ENCODE data around the gene AGXT2. TPM values are rescaled to one million over a fixed set of nuclear protein-coding genes. Genes with fewer than 3 reads are reported as not detected.
"Not testable (repeated sequence)": the region's sequence is repeated elsewhere in the genome, so short reads cannot be mapped to it uniquely, and the experiment has no call there.

The AGXT2 gene
- total RNA-seq, 6 experiments from 2014 or later = 24.7 to 88.2 (median 55.8) TPM

DNA sequence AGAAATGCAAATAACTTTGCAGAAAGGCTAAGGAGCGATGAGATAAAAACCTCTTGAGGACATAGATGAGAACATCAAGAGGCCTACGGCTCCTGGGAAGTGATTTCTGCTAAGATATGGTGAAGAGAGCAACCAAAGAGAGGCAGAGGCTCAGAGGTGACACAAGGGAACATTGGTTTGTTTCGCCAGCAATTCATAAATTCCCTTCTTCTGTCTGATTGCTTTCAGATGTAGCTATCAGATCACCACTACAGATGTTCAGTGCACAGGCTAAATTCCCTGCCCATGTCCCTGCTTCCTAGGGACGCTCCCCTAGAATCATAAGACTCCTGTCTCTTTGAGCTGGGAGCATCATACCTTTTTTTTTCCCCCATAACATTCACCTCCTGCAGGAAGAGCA lies 11.2 kb downstream of the AGXT2 start:
- H3K4me1 ChIP-seq = peaks cover 0 to 18% (median 0%) of the 10 kb centered on the region in 4 donors
- TF ChIP-seq POLR2A (IDR thresholded peaks at IDR 0.05) = no peak
- no peak for TF ChIP-seq CTCF (IDR thresholded peaks at IDR 0.05)
- peak in 1 of 4 donors; percentile 14 for ATAC-seq
- H3K4me3 ChIP-seq = no peak overlapping the region
- H3K27ac ChIP-seq = no peak overlapping the region
- peaks cover 0 to 24% (median 7%) of the 10 kb centered on the region in 4 donors for H3K36me3 ChIP-seq
- H3K27me3 ChIP-seq = no peaks in the 10 kb centered on the region
- no peaks in the 10 kb centered on the region for H3K9me3 ChIP-seq
- intact Hi-C loops (cut with DNase I) = no loop called here
- DNase-seq = no peak
- WGBS (ENCODE audit: insufficient coverage, low coverage, low lambda C conversion rate, missing lambda C conversion rate) = 85% methylated on average over 3 of the region's 4 CpGs

DNA sequence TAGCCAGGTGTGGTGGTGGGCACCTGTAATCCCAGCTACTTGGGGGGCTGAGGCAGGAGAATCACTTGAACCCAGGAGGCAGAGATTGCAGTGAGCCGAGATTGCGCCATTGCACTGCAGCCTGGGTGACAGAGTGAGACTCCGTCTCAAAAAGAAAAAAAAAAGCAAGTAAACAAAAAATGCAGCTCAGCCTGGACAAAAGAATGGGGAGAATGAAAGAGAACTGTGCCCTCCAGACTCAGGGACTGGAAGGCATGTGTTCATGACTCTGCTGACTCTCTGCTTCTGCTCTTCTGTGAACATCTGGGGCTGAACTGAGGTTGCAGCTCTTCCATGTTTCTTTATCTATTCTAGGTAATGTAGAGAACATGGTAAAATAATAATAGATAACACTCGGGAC lies 11.8 kb downstream of the AGXT2 start:
- intact Hi-C loops (cut with DNase I); H3K4me3 ChIP-seq; ATAC-seq; H3K9me3 ChIP-seq; H3K27ac ChIP-seq; DNase-seq; H3K27me3 ChIP-seq: not testable (repeated sequence)
- WGBS (ENCODE audit: insufficient coverage, low coverage, low lambda C conversion rate, missing lambda C conversion rate) = 37% methylated on average over 3 of the region's 4 CpGs
- H3K36me3 ChIP-seq = peaks cover 0 to 24% (median 7%) of the 10 kb centered on the region in 4 donors
- peaks cover 0 to 13% (median 0%) of the 10 kb centered on the region in 4 donors for H3K4me1 ChIP-seq

- DNase-seq (no peak), ATAC-seq (peak in 1 of 4 donors; percentile 10)
- no peaks in the 10 kb centered on the region for H3K9me3 ChIP-seq
- H3K36me3 ChIP-seq = peaks cover 0 to 24% (median 7%) of the 10 kb centered on the region in 4 donors
- H3K4me1 ChIP-seq = peaks cover 0 to 8% (median 0%) of the 10 kb centered on the region in 4 donors
- no peak overlapping the region for H3K4me3 ChIP-seq
- no peak overlapping the region for H3K27ac ChIP-seq
- no peaks in the 10 kb centered on the region for H3K27me3 ChIP-seq
- intact Hi-C loops (cut with DNase I) = no loop called here
- 77% methylated on average over 3 of the region's 3 CpGs for WGBS (ENCODE audit: insufficient coverage, low coverage, low lambda C conversion rate, missing lambda C conversion rate)
- no peak for TF ChIP-seq POLR2A (IDR thresholded peaks at IDR 0.05)
- no peak for TF ChIP-seq CTCF (IDR thresholded peaks at IDR 0.05)
Measured at GRCh38 chr5:35035271-35035670, 12.5 kb downstream of the AGXT2 start.

GRCh38 chr5:35032356-35032755 lies 15.4 kb downstream of the AGXT2 start:
- WGBS (ENCODE audit: insufficient coverage, low coverage, low lambda C conversion rate, missing lambda C conversion rate) = 71% methylated on average over 6 of the region's 6 CpGs
- intact Hi-C loops (cut with DNase I) = no loop called here
- peaks cover 0 to 12% (median 5%) of the 10 kb centered on the region in 4 donors for H3K4me1 ChIP-seq
- H3K36me3 ChIP-seq = peaks cover 0 to 24% (median 7%) of the 10 kb centered on the region in 4 donors
- H3K4me3 ChIP-seq = no peak overlapping the region
- TF ChIP-seq POLR2A (IDR thresholded peaks at IDR 0.05) = no peak
- TF ChIP-seq CTCF (IDR thresholded peaks at IDR 0.05) = no peak
- no peaks in the 10 kb centered on the region for H3K9me3 ChIP-seq
- DNase-seq (no peak), ATAC-seq (no peak)
- no peaks in the 10 kb centered on the region for H3K27me3 ChIP-seq
- no peak overlapping the region for H3K27ac ChIP-seq

DNA sequence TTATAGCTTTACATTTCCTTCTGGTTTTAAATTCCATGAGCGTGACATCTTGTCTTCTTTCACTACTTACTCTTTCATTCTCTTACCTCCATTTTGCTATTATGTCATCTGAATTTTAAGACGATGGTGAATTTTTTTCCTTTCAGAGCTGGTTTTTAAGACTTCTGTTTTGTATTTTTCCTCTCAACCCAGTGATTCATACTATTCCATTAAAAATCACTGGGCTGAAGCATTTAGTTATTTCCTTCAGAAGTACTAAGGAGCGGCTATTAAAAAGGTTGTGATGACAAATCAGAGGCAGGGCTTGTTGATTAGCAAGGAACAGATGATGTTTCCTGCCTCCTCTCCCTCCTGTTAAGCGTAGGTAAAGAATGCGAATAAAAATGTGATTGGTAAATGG lies 16.5 kb downstream of the AGXT2 start:
- no peak for ATAC-seq

More for the DNA sequence above, 16.5 kb downstream of the AGXT2 start:
- WGBS (ENCODE audit: insufficient coverage, low coverage, low lambda C conversion rate, missing lambda C conversion rate) = 82% methylated on average over 5 of the region's 5 CpGs
- H3K36me3 ChIP-seq = peaks cover 0 to 24% (median 7%) of the 10 kb centered on the region in 4 donors
- intact Hi-C loops (cut with DNase I) = no loop called here
- H3K4me1 ChIP-seq = peaks cover 0 to 17% (median 6%) of the 10 kb centered on the region in 4 donors
- no peaks in the 10 kb centered on the region for H3K9me3 ChIP-seq
- H3K27me3 ChIP-seq = no peaks in the 10 kb centered on the region
- H3K4me3 ChIP-seq = no peak overlapping the region
- no peak for TF ChIP-seq POLR2A (IDR thresholded peaks at IDR 0.05)
- no peak for TF ChIP-seq CTCF (IDR thresholded peaks at IDR 0.05)
- H3K27ac ChIP-seq = no peak overlapping the region
- no peak for DNase-seq
